22Rv1 (cell line): ENCODE results near the gene TM4SF18.

ENCODE experiments used
- ZFX ChIP-seq: fragments of 450-650 bp; IDR thresholded peaks from 2 replicates; pipeline ENCODE4 v1.6.1; 2017; ENCODE audit warnings: antibody characterized with exemption, borderline replicate concordance
- TF ChIP-seq, protein P1 (sequence below): fragments of 450-650 bp; IDR thresholded peaks from 2 replicates; pipeline ENCODE4 v1.5.1; 2017; ENCODE audit warnings: mild to moderate bottlenecking

DNA sequence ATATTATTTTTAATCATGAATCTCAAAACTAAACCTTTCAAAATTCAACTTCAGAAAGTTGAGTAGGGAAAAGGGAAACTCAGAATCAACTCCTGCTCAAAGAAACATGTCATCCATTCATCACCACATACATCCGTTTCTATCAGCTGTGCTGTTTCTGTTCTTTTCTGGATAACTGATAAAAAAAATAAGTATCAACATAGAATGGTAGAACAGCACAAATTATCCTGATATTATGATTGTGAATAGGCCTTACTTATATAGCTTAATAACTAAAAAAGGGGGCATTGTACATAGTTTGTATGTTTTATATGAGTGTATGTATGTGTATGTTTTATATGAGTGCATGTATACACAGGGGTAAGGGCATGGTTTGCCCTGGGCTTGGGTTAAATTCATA, 41.0 kb upstream of the TM4SF18 start:
- TF ChIP-seq, protein P1, sequence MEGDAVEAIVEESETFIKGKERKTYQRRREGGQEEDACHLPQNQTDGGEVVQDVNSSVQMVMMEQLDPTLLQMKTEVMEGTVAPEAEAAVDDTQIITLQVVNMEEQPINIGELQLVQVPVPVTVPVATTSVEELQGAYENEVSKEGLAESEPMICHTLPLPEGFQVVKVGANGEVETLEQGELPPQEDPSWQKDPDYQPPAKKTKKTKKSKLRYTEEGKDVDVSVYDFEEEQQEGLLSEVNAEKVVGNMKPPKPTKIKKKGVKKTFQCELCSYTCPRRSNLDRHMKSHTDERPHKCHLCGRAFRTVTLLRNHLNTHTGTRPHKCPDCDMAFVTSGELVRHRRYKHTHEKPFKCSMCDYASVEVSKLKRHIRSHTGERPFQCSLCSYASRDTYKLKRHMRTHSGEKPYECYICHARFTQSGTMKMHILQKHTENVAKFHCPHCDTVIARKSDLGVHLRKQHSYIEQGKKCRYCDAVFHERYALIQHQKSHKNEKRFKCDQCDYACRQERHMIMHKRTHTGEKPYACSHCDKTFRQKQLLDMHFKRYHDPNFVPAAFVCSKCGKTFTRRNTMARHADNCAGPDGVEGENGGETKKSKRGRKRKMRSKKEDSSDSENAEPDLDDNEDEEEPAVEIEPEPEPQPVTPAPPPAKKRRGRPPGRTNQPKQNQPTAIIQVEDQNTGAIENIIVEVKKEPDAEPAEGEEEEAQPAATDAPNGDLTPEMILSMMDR = no peak
- no peak for TF ChIP-seq ZFX
